GM21515 (cell line): ENCODE results near the gene C16orf92.

Experiments used
- ATAC-seq: cut with Tn5 transposase; IDR thresholded peaks from one replicate; pipeline ENCODE4 v1.9.1; 2021; ENCODE audit not compliant: unreplicated experiment

The C16orf92 gene, protein sequence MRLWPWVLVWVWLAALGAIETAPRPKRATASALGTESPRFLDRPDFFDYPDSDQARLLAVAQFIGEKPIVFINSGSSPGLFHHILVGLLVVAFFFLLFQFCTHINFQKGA

DNA sequence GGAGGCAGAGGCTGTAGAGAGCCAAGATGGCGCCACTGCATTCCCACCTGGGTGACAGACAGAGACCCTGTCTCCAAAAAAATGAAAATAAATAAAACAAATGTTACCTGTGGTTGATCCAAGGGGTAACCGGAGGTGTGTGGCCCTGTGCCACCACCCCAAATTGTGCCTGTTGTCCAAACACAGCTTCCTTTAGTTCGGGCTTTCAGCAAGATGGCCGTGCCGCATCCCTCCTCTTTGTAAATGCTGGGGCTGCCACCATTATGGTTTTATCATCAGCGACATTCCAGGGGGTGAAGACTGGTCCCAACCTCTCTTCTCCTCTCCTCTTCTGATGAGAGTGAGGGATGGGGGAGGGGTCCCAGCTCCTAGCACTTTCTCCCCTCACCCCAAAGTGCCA is at the start of gene C16orf92:
Gene C16orf92 (plus strand): TSS at position 312 of the 400 bp plus-strand sequence. CDS start 143 bp downstream, outside the sequence.
- ATAC-seq: no peak

DNA sequence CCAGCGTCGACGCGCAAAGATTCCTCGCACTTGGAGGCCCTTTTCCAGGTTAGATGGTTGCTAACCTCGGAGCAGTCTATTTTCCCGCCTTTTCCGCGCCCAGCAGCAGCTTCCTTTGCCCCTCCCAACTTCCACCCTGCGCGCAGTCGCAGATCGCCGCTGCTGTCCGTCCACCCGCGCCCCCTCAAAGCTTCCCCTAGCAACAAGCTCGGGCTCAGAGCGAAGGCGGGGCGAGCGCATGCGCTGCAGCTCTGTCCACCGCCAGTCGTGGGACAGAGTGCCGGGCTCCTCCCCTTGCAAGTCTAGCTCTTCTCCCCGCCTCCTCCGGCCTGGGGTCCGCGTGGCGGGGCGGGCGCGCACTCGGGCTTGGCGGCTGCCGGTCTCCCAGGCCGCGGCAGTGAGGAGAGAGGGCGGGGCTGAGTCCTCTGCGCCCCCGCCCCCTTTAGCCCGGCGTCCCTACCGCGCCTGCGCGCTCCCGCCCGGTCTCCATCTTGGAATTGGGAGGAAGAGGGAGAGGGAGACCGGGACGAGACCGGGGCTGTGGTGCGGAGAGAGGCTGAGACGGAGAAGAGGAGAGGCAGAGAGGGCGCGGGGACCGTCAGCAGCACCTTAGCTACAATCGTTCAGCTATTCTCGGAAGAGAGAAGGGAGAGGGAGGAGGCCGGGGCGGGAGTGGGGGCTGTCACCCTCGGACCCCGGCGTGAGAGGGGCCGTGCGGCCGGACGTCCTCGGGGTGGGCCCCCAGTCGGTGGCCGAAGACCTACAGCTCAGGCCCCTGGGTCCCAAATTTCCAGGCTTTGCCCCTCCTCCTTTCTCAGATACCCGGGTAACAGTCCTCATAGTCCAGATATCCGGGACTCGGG is 49.4 kb upstream of the C16orf92 start, which contains the start of gene TAOK2:
Gene TAOK2 (plus strand): TSS at position 485 of the 863 bp plus-strand sequence. CDS start 3,905 bp downstream, outside the sequence.
- ATAC-seq: peak; percentile 82

DNA sequence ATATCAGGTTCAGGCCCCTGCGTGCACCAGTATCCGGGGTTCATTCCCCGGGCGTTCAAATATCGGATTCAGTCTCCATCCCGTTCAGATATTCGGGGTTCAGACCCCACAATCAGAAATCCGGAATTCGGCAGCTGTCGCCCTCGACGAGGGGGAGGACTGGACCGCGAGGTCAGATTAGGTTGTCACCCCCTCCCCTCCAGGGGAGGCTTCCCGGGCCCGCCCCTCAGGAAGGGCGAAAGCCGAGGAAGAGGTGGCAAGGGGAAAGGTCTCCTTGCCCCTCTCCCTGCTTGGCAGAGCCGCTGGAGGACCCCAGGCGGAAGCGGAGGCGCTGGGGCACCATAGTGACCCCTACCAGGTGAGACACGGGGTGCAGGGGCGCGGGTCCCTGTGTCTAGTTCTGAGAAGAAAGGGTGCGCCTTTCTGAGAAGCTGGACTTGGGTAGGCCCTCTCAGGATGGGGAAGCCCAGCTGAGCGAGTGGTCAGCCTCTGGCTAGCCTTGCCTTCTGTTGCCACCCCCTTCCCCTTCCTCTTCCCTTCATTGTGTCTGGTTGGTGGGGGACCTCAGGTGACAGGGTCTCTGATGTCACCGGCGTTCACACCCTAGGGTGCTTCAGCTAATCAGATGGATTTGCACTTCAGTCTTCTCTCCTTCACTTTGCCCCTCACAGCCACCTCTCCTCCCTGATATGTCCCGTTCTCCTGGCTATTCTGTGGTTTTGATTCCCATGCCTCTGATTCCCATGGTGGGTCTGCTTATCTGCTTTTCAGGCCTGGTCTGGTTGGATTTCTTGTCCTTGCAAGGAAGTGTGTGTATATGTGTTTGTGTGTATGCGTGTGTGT is 48.5 kb upstream of the C16orf92 start:
- no peak for ATAC-seq

DNA sequence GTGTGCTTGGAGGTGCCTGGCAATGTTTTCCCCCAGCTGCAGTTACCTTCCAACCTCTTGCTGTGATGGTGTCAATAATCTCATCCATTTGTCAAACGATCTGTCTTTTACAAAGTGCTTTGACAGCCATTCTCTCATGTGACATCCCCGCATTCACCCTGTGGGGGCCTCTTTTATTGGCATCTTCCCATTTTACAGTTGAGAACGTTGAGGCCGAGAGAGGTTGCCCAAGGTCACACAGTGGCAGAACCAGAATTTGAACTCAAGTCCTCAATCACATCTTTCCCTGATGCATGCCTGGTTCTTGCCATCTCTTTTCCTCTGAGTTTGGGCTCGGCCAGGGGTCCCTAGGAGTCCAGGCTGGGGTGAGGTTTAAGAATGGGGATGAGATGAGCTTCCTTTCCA is 47.9 kb upstream of the C16orf92 start:
- no peak for ATAC-seq

DNA sequence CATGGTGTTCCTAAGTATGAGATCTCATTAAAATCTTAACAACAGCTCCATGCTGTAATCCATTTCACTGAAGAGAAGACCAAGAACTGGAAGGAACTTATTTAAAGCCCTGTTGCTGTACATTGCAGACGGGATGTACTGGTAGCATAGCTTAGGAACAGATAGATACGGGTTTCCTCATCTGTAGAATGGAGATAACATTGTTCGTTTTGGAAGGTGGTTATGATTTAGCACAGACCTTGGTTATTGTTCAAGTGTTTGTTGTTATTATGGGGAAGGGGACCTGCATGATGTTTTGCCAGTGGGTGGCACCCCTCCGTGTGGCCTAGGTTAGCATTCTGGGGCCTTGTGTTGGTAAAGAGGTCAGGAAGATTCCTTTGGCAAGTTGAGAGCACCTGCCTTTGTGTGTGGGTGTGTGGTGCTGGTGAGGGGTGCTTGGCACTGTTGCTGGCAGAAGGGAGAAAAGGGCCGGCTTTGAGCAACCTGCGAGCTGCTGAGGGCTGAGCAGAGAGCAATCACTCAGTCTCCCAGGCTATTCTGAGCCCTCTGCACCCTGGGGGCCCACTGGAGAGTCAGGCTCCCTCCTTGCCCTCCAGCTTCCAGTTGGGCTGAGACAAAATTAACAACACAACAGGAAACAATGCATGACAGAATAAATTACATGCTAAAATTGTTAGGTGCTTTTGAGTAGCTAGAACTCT is 47.0 kb upstream of the C16orf92 start:
- no peak for ATAC-seq

DNA sequence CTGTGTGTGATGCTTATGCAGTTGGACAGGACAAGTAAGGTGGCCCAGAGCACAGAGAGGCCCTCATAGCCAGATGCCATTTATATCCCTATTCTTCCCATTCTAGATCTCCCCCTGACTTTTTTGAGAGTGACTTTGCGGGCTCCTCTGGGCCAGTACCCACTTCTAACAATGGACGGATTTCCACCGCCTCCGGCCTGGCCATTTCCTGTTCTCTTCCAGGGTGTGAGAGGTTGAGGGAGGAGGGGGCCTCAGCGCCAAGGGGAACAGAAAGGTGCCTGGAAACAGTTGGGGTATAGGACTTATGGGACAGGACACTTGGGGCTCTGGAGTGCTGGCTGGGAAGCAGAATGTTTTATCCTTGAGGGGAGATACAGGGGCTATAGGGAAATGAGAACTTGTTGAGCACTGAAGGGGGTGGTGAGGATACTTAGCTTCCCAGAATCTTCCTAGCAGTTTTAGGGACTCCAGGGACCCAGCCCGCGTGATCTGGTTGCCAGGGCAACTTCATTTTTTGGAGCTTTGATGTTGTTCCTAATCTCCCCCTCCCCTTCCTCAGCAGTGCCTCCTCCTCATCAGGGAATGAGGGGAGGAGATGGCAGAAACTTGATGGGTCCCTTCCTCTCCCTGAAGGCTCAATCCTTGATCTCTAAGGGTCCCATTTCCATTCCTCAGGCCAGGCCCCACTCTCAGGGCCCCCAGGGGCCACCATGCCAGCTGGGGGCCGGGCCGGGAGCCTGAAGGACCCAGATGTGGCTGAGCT is 45.8 kb upstream of the C16orf92 start:
- ATAC-seq: no peak

DNA sequence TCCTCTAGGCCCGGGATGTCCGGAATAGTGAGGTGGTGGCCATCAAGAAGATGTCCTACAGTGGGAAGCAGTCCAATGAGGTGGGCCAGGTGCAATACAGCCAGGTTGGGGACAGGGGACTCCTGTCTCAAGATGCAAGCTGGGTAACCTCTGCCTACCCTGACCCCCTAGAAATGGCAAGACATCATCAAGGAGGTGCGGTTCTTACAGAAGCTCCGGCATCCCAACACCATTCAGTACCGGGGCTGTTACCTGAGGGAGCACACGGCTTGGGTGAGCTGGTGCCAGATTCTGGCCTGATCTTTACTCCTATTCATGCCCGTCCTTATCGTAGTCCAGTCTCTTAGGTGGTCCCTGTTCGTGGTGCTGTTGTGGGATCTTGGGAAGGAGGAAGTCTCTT is 44.9 kb upstream of the C16orf92 start:
- ATAC-seq: no peak

DNA sequence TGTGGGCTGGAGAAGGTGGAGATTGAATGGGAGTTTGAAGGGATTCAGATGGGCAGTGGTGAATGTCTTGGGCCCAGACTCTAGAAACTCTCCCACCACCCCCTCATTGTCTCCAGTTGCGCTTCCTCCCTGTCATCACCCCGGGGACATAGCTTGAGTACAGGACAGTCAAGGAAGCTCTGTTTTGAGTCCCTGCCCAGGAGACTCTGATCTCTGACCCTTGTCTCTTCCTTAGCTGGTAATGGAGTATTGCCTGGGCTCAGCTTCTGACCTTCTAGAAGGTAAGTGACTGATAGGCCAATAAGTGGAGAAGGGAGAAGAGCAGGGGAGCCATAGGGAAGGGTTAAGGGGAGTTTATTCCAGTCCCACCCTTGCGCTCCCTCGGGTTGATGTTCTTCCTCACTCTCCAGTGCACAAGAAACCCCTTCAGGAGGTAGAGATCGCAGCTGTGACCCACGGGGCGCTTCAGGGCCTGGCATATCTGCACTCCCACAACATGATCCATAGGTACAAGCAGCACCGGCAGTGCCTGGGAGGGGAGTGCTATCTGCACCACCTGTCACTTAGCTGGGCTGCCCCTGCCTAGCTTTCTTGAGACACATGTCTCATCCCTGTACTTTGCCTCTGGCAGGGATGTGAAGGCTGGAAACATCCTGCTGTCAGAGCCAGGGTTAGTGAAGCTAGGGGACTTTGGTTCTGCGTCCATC is 44.3 kb upstream of the C16orf92 start:
- ATAC-seq: no peak

DNA sequence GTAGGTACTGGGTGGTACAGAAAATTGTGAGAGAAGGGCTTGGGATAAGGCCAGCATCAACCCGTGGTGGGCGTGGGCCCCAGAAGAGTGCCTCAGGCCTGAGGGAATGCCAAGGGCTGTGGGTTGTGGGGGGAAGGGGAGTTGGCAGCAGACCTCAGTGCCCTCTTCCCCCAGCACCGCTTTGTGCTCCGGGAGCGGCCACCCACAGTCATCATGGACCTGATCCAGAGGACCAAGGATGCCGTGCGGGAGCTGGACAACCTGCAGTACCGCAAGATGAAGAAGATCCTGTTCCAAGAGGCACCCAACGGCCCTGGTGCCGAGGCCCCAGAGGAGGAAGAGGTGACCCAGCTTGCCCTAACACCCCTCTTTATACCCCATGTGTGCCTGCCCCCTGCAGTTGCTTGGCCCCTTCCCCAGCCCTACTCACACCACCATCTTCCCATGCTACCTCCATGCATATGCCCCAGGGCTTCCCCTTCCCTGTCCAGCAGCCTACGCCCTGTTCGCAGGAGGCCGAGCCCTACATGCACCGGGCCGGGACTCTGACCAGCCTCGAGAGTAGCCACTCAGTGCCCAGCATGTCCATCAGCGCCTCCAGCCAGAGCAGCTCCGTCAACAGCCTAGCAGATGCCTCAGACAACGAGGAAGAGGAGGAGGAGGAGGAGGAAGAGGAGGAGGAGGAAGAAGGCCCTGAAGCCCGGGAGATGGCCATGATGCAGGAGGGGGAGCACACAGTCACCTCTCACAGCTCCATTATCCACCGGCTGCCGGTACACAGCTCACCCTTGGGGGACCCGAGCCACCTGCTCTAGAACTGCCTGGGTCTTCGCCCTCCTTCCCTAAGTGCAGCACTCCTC is 40.2 kb upstream of the C16orf92 start:
- no peak for ATAC-seq

DNA sequence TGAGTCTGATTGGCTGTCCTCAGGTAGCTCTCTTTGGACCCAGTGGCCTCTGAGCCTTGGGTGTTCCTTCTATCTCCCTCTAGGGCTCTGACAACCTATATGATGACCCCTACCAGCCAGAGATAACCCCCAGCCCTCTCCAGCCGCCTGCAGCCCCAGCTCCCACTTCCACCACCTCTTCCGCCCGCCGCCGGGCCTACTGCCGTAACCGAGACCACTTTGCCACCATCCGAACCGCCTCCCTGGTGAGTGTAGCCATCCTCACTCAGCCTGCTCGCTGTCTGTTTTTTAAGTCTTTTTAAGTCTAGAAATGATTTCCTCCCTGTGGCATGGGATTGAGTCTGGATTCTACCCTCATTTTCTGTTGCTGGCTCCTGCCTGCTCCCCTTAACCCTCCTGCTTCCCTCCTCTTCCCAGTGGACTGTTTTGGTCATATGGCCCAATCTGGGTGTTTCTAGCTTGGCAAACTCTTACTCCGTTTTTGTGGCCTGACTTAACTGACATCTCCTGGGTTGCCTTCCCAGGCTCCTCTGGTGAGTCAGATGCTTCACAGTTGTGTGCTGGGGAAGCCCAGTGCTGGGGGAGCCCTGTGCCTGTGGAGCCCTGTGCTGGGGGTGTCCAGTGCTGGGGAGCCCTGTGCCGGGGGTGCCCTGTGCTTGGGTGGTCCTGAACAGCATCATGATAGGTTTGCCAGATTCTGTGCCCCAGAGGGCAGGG is 39.4 kb upstream of the C16orf92 start:
- ATAC-seq: no peak

DNA sequence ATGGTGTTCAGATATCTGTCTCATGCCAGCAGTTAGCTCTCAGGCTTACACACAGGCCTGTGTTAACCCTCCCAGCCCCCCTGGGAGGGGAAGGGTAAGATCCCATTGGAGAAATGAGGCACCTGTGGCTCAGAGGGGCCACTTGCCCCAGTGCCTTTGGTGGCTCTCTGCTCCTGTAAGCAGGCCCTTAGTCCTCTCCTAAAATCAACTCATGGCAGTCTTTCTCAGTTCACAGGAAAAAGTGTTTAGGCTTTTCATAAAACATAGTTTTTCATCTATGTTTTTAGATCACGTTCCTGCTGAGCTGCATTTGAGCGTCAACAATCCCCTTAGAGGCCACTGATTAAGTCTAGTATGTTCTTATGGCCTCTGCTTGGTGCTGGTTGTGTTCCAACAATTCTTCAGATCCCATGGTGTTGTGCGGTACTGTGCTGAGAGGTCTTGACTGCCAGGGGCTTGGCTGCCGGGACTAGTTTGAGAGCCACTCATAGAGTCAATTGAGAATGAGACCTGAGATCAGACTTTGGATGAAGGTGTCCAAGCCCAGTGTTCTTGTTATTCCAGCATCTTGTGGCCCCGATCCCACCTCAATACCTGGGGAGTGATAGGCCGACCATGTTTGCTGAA is 38.7 kb upstream of the C16orf92 start:
- ATAC-seq: no peak

DNA sequence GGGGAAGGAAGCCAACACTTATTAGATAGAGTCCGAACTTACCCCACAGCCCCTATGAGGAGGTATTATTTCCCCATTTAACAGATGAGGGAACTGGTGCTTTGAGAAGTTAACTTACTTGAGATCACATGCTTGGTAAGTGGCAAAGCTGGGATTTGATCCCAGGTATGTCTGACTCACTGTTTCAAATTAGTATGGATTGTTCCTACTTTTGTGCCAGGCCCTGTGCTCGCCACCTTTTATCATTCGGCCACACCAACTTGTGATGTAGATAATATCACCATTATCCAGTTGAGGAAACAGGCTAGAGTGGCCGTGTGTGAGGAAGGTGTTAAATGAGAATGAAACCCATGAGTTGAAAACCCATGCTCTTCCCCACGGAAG is 38.2 kb upstream of the C16orf92 start:
- ATAC-seq: no peak

DNA sequence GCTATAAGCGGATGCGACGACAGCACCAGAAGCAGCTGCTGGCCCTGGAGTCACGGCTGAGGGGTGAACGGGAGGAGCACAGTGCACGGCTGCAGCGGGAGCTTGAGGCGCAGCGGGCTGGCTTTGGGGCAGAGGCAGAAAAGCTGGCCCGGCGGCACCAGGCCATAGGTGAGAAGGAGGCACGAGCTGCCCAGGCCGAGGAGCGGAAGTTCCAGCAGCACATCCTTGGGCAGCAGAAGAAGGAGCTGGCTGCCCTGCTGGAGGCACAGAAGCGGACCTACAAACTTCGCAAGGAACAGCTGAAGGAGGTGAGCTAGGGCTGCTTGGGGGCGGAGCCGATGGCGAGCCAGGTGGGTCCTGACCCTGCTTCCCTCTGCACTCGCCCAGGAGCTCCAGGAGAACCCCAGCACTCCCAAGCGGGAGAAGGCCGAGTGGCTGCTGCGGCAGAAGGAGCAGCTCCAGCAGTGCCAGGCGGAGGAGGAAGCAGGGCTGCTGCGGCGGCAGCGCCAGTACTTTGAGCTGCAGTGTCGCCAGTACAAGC is 37.7 kb upstream of the C16orf92 start:
- ATAC-seq: no peak

DNA sequence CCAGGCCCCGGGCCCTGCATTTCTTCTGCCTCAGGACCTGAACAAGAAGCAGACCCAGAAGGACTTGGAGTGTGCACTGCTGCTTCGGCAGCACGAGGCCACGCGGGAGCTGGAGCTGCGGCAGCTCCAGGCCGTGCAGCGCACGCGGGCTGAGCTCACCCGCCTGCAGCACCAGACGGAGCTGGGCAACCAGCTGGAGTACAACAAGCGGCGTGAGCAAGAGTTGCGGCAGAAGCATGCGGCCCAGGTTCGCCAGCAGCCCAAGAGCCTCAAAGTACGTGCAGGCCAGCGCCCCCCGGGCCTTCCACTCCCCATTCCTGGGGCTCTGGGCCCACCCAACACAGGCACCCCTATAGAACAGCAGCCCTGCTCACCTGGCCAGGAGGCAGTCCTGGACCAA is 36.8 kb upstream of the C16orf92 start:
- no peak for ATAC-seq

DNA sequence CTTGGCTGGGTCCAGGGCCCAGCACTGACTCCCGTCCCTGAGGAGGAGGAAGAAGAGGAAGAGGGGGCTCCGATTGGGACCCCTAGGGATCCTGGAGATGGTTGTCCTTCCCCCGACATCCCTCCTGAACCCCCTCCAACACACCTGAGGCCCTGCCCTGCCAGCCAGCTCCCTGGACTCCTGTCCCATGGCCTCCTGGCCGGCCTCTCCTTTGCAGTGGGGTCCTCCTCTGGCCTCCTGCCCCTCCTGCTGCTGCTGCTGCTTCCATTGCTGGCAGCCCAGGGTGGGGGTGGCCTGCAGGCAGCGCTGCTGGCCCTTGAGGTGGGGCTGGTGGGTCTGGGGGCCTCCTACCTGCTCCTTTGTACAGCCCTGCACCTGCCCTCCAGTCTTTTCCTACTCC is 36.1 kb upstream of the C16orf92 start:
- ATAC-seq: no peak

DNA sequence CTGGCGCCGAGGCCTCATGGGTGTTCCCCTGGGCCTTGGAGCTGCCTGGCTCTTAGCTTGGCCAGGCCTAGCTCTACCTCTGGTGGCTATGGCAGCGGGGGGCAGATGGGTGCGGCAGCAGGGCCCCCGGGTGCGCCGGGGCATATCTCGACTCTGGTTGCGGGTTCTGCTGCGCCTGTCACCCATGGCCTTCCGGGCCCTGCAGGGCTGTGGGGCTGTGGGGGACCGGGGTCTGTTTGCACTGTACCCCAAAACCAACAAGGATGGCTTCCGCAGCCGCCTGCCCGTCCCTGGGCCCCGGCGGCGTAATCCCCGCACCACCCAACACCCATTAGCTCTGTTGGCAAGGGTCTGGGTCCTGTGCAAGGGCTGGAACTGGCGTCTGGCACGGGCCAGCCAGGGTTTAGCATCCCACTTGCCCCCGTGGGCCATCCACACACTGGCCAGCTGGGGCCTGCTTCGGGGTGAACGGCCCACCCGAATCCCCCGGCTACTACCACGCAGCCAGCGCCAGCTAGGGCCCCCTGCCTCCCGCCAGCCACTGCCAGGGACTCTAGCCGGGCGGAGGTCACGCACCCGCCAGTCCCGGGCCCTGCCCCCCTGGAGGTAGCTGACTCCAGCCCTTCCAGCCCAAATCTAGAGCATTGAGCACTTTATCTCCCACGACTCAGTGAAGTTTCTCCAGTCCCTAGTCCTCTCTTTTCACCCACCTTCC is 35.5 kb upstream of the C16orf92 start:
- ATAC-seq: no peak
